ENCODE results near the gene SLC8A1. TPM values are rescaled to one million over a fixed set of nuclear protein-coding genes. Genes with fewer than 3 reads are reported as not detected.

SLC8A1 gene
- total RNA-seq, 1 experiment from 2014 or later: 12.4 TPM

DNA sequence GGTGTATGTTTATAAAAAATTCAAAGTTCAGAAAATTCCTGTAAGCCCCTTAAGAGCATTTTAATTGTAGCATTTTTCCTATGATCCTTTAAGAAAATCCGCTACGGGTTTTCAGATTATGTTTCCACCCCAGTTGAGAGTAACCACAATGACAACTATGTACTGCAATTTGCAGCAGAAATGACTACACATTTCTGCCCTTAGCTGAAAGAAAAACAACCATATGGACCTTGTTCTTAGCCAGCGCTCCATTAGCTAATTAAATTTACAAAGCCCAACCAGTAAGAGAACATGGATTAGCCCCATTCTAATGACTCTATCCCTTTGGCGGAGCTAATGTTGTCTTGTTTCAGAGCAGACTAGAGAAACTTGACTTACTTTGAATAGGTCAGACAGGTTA lies 247.6 kb downstream of the SLC8A1 start:
- in situ Hi-C loops (cut with HindIII; ENCODE audit: low pct_unique_long_range_greater_than_20kb, low sequenced_read_pairs): no loop called here
- no peak for DNase-seq (ENCODE audit: low read depth)

- DNase-seq (ENCODE audit: low read depth): no peak
- in situ Hi-C loops (cut with HindIII; ENCODE audit: low pct_unique_long_range_greater_than_20kb, low sequenced_read_pairs): no loop called here
These were observed 249.0 kb downstream of the SLC8A1 start for GRCh38 chr2:40202798-40203400.

DNA sequence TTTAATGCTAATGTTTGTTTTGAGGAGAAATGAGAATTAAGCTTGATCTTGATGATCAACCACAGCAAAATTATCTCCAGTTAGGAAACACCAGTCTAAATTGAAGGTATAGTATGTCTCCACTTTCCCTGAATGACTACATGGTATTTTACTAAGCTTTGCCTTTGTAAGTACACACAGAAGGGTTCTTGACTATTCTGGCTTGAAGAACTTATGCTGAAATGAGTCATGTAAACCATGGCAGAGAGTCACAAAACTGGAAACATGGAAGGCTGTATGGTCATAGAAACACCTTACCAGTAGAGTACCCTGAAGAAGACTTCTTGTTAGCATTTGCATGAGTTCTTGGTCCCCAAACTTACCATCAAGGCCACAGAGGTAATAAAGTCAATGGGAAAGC lies 250.5 kb downstream of the SLC8A1 start:
- no peak for DNase-seq (ENCODE audit: low read depth)
- in situ Hi-C loops (cut with HindIII; ENCODE audit: low pct_unique_long_range_greater_than_20kb, low sequenced_read_pairs): no loop called here

DNA sequence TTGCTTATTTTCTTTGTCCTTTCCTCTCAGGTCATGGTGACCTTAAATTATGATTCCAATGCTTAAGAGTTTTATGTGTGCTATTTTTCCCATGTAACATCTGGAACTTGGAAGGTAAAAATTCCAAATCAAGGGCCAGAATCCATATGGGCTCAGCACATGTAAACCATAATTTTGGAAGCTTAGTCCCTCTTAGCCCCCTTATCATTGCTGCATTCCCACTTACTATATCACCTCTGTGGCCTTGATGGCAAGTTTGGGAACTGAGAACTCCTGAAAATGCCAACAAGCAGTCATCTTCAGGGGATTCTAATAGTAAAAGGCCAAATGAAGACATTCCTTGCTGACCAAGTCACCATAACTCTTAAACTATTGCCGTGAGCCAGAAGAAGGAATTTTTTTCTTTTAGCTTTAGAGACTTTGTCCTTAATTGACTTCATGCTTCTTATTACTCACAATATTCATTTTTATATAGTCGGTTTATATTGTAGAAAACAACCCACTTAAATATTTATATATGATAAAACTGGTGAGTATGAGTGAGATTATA lies 251.4 kb downstream of the SLC8A1 start:
- DNase-seq (ENCODE audit: low read depth): no peak
- in situ Hi-C loops (cut with HindIII; ENCODE audit: low pct_unique_long_range_greater_than_20kb, low sequenced_read_pairs): no loop called here

- in situ Hi-C loops (cut with HindIII; ENCODE audit: low pct_unique_long_range_greater_than_20kb, low sequenced_read_pairs): no loop called here
- DNase-seq (ENCODE audit: low read depth): no peak
These were observed 252.1 kb downstream of the SLC8A1 start for GRCh38 chr2:40199771-40200170.

DNA sequence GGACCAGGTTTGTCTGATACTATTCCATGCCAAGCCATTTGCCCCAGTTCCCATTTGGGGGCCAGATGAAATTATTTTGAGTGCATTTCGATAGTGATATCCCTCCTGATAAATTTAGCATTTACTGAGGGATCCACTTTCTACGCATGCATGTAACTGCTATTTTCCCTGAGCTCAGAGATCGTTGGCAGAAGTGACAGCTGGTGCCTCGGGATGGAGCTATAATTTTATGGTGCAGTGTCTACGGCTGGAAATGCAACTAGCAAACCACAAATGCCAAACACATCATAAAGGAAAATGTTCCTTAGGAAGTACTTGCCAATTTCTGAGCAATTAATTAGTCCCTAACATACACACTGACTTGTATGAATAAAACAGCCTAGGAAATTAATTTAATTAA lies 254.8 kb downstream of the SLC8A1 start:
- in situ Hi-C loops (cut with HindIII; ENCODE audit: low pct_unique_long_range_greater_than_20kb, low sequenced_read_pairs): no loop called here
- no peak for DNase-seq (ENCODE audit: low read depth)

DNA sequence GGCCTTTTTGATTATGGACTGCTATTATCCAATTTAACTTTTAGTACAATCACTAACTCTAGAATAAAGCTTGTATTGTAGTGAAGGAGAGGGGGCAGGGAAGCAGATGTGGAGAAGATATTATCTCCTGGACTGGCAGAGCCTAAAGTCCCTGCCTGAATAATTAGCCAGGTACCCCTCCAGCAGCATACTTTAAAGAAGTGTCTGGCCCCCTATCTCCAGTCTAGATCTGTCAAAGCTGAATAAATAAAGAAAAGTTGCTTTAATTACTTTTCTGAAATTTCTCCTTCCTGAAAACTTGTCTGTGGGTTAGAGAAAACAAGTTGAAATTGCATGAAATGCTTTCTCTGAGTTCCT lies 258.2 kb downstream of the SLC8A1 start:
- peak; percentile 61 for DNase-seq (ENCODE audit: low read depth)
- in situ Hi-C loops (cut with HindIII; ENCODE audit: low pct_unique_long_range_greater_than_20kb, low sequenced_read_pairs): no loop called here

DNA sequence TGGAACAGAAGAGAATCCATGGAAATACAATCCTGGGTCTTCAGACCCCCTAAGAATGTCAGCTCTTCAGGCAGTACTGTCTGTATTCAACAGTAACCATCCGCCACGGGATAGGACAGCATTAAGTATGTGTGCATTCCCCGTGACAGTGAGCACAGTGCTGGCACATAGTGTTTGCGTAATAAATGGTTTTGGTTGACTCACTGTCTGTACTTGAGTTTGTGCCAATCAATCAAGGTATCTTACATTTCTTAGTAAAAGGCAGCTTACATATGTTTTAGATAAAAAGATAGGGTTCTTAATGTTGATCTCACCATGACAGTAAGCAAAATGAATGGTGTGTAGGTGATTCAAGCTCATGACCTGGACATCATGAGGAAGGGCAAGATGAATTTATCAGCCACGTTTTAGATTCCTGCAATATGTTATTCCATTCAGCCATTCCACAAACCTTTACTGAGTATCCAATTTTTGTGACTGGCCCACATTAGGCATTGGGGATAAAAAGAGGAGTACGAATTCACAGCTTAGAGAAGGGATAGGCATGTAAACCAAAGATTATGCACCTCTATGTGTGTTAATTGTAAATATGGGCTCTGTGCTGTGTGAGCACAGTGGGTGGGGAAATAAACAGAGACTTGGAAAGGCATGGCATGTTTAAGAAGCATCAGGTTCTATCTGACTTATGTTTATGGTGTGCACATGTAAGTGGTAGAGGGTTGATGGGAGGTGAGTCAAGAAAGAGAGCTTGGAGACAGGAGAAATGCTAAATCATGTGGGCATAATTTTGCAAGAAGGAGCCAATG lies 258.8 kb downstream of the SLC8A1 start:
- in situ Hi-C loops (cut with HindIII; ENCODE audit: low pct_unique_long_range_greater_than_20kb, low sequenced_read_pairs): no loop called here
- DNase-seq (ENCODE audit: low read depth): peak; percentile 72

DNA sequence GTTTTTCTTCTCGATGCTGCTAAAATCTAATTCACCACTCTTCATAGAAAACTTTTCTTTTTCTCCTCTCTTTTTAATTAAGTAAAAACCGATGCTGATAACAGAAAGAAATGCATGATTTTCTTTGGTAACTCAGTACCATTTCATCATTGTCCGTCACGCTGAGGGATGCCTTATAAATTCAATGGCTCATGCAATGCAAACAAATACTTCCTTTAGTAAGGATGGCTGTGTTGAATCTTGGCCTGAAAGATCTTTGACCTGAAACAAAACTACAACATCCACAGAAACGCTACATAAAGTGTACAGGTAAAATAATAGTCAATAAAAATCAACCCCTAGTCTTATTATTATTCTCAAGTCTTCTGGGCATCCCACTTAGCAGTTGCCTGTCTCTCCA lies 261.4 kb downstream of the SLC8A1 start:
- DNase-seq (ENCODE audit: low read depth): no peak
- in situ Hi-C loops (cut with HindIII; ENCODE audit: low pct_unique_long_range_greater_than_20kb, low sequenced_read_pairs): no loop called here

GRCh38 chr2:40189881-40190280 lies 262.0 kb downstream of the SLC8A1 start:
- no peak for DNase-seq (ENCODE audit: low read depth)
- in situ Hi-C loops (cut with HindIII; ENCODE audit: low pct_unique_long_range_greater_than_20kb, low sequenced_read_pairs): no loop called here

DNA sequence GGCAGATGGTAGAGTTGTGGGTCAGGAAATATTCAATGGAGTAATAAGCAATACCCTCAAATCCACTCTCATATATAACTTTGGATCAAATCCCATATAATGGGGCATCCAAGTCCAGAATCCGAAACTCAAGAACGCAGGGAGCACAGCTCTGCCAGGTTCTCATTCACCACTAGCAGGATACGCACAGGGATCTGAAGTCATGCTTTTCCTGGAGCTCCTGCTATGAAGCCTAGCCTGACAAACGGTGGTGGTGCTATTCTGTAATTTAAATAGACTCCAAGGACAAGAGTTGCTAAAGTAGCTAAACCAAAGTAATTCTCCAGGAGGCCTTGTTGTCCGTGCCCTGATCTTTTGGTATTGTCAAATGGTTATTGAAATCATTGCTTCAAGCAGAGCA lies 264.8 kb downstream of the SLC8A1 start:
- DNase-seq (ENCODE audit: low read depth): no peak
- in situ Hi-C loops (cut with HindIII; ENCODE audit: low pct_unique_long_range_greater_than_20kb, low sequenced_read_pairs): no loop called here

- in situ Hi-C loops (cut with HindIII; ENCODE audit: low pct_unique_long_range_greater_than_20kb, low sequenced_read_pairs): no loop called here
- DNase-seq (ENCODE audit: low read depth): no peak
These were observed 267.3 kb downstream of the SLC8A1 start for GRCh38 chr2:40184551-40184950.

DNA sequence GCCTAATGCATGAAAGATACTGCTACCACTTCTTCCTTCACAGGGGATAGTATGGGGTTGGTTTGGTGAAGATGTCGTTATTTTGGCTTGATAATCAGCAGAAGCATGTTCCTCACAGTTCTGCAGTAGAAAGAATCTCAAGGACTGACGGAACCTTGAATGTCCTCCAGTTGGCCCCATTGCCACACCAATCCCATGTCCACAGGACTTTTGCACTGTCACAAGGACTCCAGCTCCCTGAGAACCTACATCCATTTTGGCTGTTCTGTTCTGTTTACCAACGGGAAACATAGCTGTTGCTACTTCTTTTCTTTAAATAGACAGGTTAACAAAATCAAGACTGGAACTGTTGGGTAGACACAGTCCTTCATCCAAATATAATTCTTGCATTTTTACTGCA lies 270.0 kb downstream of the SLC8A1 start:
- in situ Hi-C loops (cut with HindIII; ENCODE audit: low pct_unique_long_range_greater_than_20kb, low sequenced_read_pairs): no loop called here

DNA sequence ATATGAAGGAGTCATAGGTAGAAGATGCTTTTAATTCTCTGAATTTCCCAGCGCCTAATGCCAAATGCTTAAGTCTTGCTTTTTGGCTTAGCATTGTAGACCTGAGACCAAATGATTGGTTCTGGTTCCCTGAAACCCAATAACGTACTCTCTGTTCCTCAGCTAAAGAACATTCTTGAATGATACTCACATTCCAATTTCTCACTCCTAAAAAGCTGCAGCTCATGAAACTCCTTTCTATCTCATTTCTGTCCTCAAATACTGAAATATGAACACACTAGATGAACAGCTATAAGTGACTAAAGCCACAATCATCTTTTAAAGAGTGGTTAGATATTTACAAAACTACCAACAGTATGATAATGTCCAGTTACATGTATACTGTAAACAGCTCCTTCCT lies 272.1 kb downstream of the SLC8A1 start:
- DNase-seq (ENCODE audit: low read depth): no peak
- in situ Hi-C loops (cut with HindIII; ENCODE audit: low pct_unique_long_range_greater_than_20kb, low sequenced_read_pairs): no loop called here

More for the DNA sequence above, 270.0 kb downstream of the SLC8A1 start:
- no peak for DNase-seq (ENCODE audit: low read depth)

GRCh38 chr2:40178971-40179370 lies 272.9 kb downstream of the SLC8A1 start:
- no peak for DNase-seq (ENCODE audit: low read depth)

GRCh38 chr2:40178171-40178778 lies 273.6 kb downstream of the SLC8A1 start:
- DNase-seq (ENCODE audit: low read depth): no peak
- in situ Hi-C loops (cut with HindIII; ENCODE audit: low pct_unique_long_range_greater_than_20kb, low sequenced_read_pairs): no loop called here

More at GRCh38 chr2:40178971-40179370, 272.9 kb downstream of the SLC8A1 start:
- in situ Hi-C loops (cut with HindIII; ENCODE audit: low pct_unique_long_range_greater_than_20kb, low sequenced_read_pairs): no loop called here

- no peak for DNase-seq (ENCODE audit: low read depth)
- in situ Hi-C loops (cut with HindIII; ENCODE audit: low pct_unique_long_range_greater_than_20kb, low sequenced_read_pairs): no loop called here
These were observed 274.5 kb downstream of the SLC8A1 start for GRCh38 chr2:40177366-40177765.

DNA sequence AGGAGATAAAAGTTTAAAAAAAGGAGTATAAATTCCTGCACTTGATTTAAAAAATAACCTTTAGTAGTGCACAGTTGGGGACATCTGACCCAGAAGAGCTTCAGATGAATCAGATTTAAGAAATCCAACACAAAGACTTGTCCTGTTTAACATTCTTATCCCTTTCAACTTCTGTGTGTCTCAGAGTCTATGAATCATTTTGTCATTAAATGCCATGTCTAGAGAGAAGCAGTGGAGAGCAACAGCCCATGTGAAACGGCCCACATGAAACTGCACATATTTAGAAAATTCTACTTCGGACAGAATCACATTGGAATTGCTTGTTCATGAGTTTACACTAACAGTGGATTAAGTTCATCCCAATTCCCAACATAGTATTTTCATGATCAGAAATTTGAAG lies 278.6 kb downstream of the SLC8A1 start:
- DNase-seq (ENCODE audit: low read depth): no peak
- in situ Hi-C loops (cut with HindIII; ENCODE audit: low pct_unique_long_range_greater_than_20kb, low sequenced_read_pairs): no loop called here

- in situ Hi-C loops (cut with HindIII; ENCODE audit: low pct_unique_long_range_greater_than_20kb, low sequenced_read_pairs): no loop called here
- DNase-seq (ENCODE audit: low read depth): no peak
These were observed 282.0 kb downstream of the SLC8A1 start for GRCh38 chr2:40169856-40170255.

All from Caki2 (cell line).